Mesenchymal stem cell (in vitro differentiated cells and primary cell): Measurements from ENCODE around the gene GRIK2.

Source experiments
- DNase-seq: peaks from one replicate; pipeline ENCODE4 v3.0.0-alpha.2; 2013
- H2AFZ ChIP-seq: one replicate; pipeline ENCODE4 v1.6.1; 2013; ENCODE audit warnings: low read depth, mild to moderate bottlenecking, control low read depth, inconsistent platforms, low read length, moderate library complexity
- H2AK5ac ChIP-seq: 2 replicates; pipeline ENCODE4 v1.6.1; 2013; ENCODE audit warnings: low read length, moderate library complexity, mild to moderate bottlenecking, inconsistent platforms; ENCODE audit not compliant: severe bottlenecking
- H2BK120ac ChIP-seq: one replicate; pipeline ENCODE4 v1.6.1; 2013; ENCODE audit warnings: low read depth, mild to moderate bottlenecking, inconsistent platforms, low read length, moderate library complexity
- H2BK12ac ChIP-seq, 2 experiments: one replicate each; pipeline ENCODE4 v1.6.1; 2013; ENCODE audit warnings: inconsistent platforms in 2 of 2, low read length in 2 of 2, mild to moderate bottlenecking in 2 of 2, moderate library complexity in 2 of 2, control low read depth in 1 of 2
- H2BK15ac ChIP-seq: one replicate; pipeline ENCODE4 v1.6.1; 2013; ENCODE audit warnings: mild to moderate bottlenecking, low read depth, inconsistent platforms; ENCODE audit not compliant: poor library complexity, severe bottlenecking
- H2BK5ac ChIP-seq: 2 replicates; pipeline ENCODE4 v1.6.1; 2013; ENCODE audit warnings: low read depth, mild to moderate bottlenecking, low read length, control low read depth, inconsistent platforms; ENCODE audit not compliant: poor library complexity, severe bottlenecking
- H3K14ac ChIP-seq, 2 experiments: one replicate each; pipeline ENCODE4 v1.6.1; 2013; ENCODE audit warnings: inconsistent platforms in 2 of 2, low read length in 2 of 2, control low read depth in 1 of 2, mild to moderate bottlenecking in 1 of 2, moderate library complexity in 1 of 2
- H3K18ac ChIP-seq, 2 experiments: one replicate each; pipeline ENCODE4 v1.6.1; 2013; ENCODE audit warnings: inconsistent platforms in 2 of 2, low read length in 2 of 2, control low read depth in 1 of 2, low read depth in 1 of 2, mild to moderate bottlenecking in 1 of 2
- H3K23ac ChIP-seq, 2 experiments: one replicate each; pipeline ENCODE4 v1.6.1; 2013; ENCODE audit warnings: inconsistent platforms in 2 of 2, low read length in 2 of 2, mild to moderate bottlenecking in 2 of 2, moderate library complexity in 2 of 2, control low read depth in 1 of 2
- H3K27ac ChIP-seq: 2 replicates; pipeline ENCODE4 v1.5.1; 2013; ENCODE audit warnings: mild to moderate bottlenecking, moderate library complexity, low read length, control low read depth, inconsistent platforms; ENCODE audit not compliant: poor library complexity, severe bottlenecking
- H3K27me3 ChIP-seq, 2 experiments: 2 replicates each; pipeline versions ENCODE4 v1.6.1 to v1.7.0; 2013; ENCODE audit warnings: low read length in 2 of 2, mild to moderate bottlenecking in 2 of 2, moderate library complexity in 2 of 2, control low read depth in 1 of 2, inconsistent platforms in 1 of 2; ENCODE audit not compliant: control insufficient read depth in 1 of 2, insufficient read depth in 1 of 2
- H3K36me3 ChIP-seq, 2 experiments: 2 replicates each; pipeline versions ENCODE4 v1.6.1 to v1.7.0; 2013; ENCODE audit warnings: low read length in 2 of 2, control low read depth in 1 of 2, inconsistent platforms in 1 of 2, low read depth in 1 of 2, mild to moderate bottlenecking in 1 of 2; ENCODE audit not compliant: insufficient read depth in 2 of 2, control insufficient read depth in 1 of 2
- H3K4ac ChIP-seq, 2 experiments: one replicate each; pipeline ENCODE4 v1.6.1; 2013; ENCODE audit warnings: inconsistent platforms in 2 of 2, low read length in 2 of 2, mild to moderate bottlenecking in 2 of 2, moderate library complexity in 2 of 2, control low read depth in 1 of 2, low read depth in 1 of 2
- H3K4me1 ChIP-seq: 2 replicates; pipeline ENCODE4 v1.6.1; 2013; ENCODE audit warnings: low read depth, low read length, control low read depth; ENCODE audit not compliant: control insufficient read depth, insufficient read depth
- H3K4me2 ChIP-seq: 2 replicates; pipeline ENCODE4 v1.6.1; 2013; ENCODE audit warnings: low read length, mild to moderate bottlenecking, inconsistent platforms; ENCODE audit not compliant: poor library complexity, severe bottlenecking
- H3K4me3 ChIP-seq, 2 experiments: 2 replicates each; pipeline versions ENCODE4 v1.5.1 to v1.7.0; 2013; ENCODE audit warnings: low read length in 2 of 2, mild to moderate bottlenecking in 2 of 2, control low read depth in 1 of 2, low read depth in 1 of 2; ENCODE audit not compliant: insufficient read depth in 1 of 2
- H3K79me1 ChIP-seq: replicated peaks from 2 replicates; pipeline ENCODE4 v1.6.1; 2013; ENCODE audit warnings: mild to moderate bottlenecking, control low read depth, low read length, inconsistent platforms; ENCODE audit not compliant: poor library complexity, severe bottlenecking
- H3K9ac ChIP-seq: 2 replicates; pipeline ENCODE4 v1.7.0; 2013; ENCODE audit warnings: mild to moderate bottlenecking, low read length, moderate library complexity
- H3K9me3 ChIP-seq: 2 replicates; pipeline ENCODE4 v1.7.0; 2013; ENCODE audit warnings: mild to moderate bottlenecking, low read length; ENCODE audit not compliant: control insufficient read depth
- H4K8ac ChIP-seq: one replicate; pipeline ENCODE4 v1.6.1; 2013; ENCODE audit warnings: inconsistent platforms, mild to moderate bottlenecking, low read length, moderate library complexity
- H4K91ac ChIP-seq: one replicate; pipeline ENCODE4 v1.6.1; 2013; ENCODE audit warnings: mild to moderate bottlenecking, low read length, inconsistent platforms
- WGBS: methylation state at CpG from one replicate; pipeline ENCODE4 v1.1.7; 2013; ENCODE audit warnings: mixed read lengths; 5-methylcytosine and 5-hydroxymethylcytosine counted together

Gene GRIK2

DNA sequence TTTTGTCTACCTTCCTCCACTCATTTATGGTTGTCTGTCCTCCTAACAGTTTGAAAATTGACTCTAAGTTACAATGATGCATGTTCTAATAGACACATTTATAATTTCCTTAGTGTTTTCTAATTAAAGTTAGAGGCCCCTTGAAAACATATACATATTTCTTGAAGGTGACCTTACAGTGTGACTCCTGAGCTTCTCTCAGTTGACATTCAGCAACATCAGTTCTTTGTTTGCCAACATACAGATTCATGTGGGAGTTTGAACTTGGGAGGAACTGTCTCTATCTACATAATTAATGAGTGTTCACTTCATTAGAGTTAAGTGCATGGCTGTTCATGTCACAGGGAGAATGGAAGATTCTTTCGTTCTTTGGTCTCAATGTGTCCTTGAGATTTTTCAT lies 658.2 kb downstream of the GRIK2 start:
- no peak for DNase-seq
- Histone ChIP-seq H3K4ac (no peak overlapping the region), H2AK5ac (no peak overlapping the region), H3K27ac (no peak overlapping the region), H4K8ac (no peak overlapping the region), H3K23ac (no peak overlapping the region), H3K18ac (no peak overlapping the region), H3K79me1 (no peaks in the 10 kb centered on the region), H3K9ac (no peak overlapping the region), H3K4me1 (no peaks in the 10 kb centered on the region), H3K14ac (no peak overlapping the region), H4K91ac (no peak overlapping the region), H3K9me3 (peaks cover 2% of the 10 kb centered on the region), H2BK12ac (no peak overlapping the region), H2AFZ (no peak overlapping the region), H2BK120ac (no peak overlapping the region), H3K4me2 (no peak overlapping the region), H3K27me3 (no peaks in the 10 kb centered on the region), H3K36me3 (no peaks in the 10 kb centered on the region), H3K4me3 (no peak overlapping the region), H2BK5ac (no peak overlapping the region), H2BK15ac (no peak overlapping the region)
- no CpG with 5 or more reads among the region's 1 CpG for WGBS

DNA sequence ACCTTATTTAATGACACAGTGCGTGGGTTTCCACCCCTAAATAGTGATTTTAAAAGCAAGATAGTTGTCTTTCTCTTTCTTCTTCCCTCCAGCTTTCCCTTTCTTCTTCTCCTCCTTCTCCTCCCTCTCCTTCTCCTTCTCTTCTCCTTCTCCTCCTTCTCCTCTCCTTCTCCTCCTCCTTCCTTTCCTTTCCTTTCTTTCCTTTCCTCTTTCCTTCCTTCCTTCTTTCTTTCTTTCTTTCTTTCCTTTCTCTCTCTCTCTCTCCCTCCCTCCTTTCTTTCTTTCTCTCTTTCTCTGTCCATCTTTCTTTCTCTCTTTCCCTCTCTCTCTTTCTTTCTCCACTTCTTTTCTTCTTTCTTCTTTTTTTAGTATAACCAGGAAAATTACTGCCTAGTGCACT lies 670.6 kb downstream of the GRIK2 start:
- WGBS: 50% methylated on average over 1 of the region's 1 CpG
- no peak overlapping the region for H3K9ac ChIP-seq
- no peak overlapping the region for H3K4me2 ChIP-seq
- H2BK15ac ChIP-seq: no peak overlapping the region
- no peak overlapping the region for H2BK12ac ChIP-seq
- H3K27ac ChIP-seq: no peak overlapping the region
- DNase-seq: no peak
- no peak overlapping the region for H4K91ac ChIP-seq
- no peak overlapping the region for H3K4ac ChIP-seq
- no peak overlapping the region for H4K8ac ChIP-seq
- no peaks in the 10 kb centered on the region for H3K79me1 ChIP-seq
- no peak overlapping the region for H2AFZ ChIP-seq
- H3K9me3 ChIP-seq: no peaks in the 10 kb centered on the region
- H3K23ac ChIP-seq: no peak overlapping the region
- no peak overlapping the region for H2BK120ac ChIP-seq
- H3K27me3 ChIP-seq: no peaks in the 10 kb centered on the region
- H3K4me3 ChIP-seq: no peak overlapping the region
- no peaks in the 10 kb centered on the region for H3K36me3 ChIP-seq
- H3K18ac ChIP-seq: no peak overlapping the region
- no peak overlapping the region for H3K14ac ChIP-seq
- H3K4me1 ChIP-seq: no peaks in the 10 kb centered on the region
- H2AK5ac ChIP-seq: no peak overlapping the region
- no peak overlapping the region for H2BK5ac ChIP-seq

DNA sequence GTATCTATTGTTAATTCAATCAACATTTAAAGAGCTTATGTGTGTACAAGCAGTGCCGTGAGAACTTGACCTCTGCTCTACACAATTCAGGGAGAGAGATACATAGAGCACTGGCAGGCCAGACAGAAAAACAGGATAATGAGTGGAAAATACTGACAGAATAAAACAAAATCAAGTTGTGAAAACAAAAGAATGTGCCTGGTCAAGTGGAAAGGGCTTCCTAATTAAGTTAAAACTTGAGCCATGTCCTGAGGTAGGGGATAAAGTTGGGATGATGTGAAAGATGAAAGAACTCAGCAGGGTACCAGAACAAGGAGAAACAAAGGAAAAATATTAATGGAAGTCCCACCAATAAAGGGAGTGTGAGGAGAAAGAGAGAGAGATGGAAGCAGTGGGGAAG lies 672.8 kb downstream of the GRIK2 start:
- Histone ChIP-seq H4K91ac (no peak overlapping the region), H2BK120ac (no peak overlapping the region), H3K27me3 (no peaks in the 10 kb centered on the region), H3K79me1 (no peaks in the 10 kb centered on the region), H3K4me2 (no peak overlapping the region), H2AFZ (no peak overlapping the region), H3K14ac (no peak overlapping the region), H3K9me3 (no peaks in the 10 kb centered on the region), H3K18ac (no peak overlapping the region), H3K4me1 (no peaks in the 10 kb centered on the region), H3K27ac (no peak overlapping the region), H3K23ac (no peak overlapping the region), H2BK12ac (no peak overlapping the region), H4K8ac (no peak overlapping the region), H3K36me3 (no peaks in the 10 kb centered on the region), H2AK5ac (no peak overlapping the region), H3K9ac (no peak overlapping the region), H2BK5ac (no peak overlapping the region), H3K4me3 (no peak overlapping the region), H2BK15ac (no peak overlapping the region), H3K4ac (no peak overlapping the region)
- DNase-seq: no peak
- 73% methylated on average over 1 of the region's 1 CpG for WGBS

DNA sequence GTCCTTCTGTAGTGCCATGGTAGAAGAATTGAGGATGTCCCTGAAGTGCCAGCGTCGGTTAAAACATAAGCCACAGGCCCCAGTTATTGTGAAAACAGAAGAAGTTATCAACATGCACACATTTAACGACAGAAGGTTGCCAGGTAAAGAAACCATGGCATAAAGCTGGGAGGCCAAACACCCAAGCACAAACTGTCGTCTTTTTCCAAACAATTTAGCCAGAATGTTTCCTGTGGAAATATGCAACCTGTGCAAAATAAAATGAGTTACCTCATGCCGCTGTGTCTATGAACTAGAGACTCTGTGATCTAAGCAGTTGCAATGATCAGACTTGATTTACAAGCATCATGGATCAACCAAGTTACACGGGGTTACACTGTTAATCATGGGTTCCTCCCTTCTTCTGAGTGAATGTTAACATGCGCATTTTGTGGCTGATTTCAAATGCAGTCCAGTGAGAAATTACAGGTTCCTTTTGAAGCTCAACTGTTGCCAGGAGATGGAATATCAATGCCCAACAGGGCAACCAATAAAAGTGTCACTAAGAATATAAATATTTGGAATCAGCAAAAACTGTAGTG lies 674.9 kb downstream of the GRIK2 start:
- Histone ChIP-seq H3K18ac (no peak overlapping the region), H3K79me1 (no peaks in the 10 kb centered on the region), H3K4me3 (no peak overlapping the region), H3K4ac (no peak overlapping the region), H3K4me1 (no peaks in the 10 kb centered on the region), H3K9ac (no peak overlapping the region), H2BK5ac (no peak overlapping the region), H3K23ac (no peak overlapping the region), H3K27ac (no peak overlapping the region), H3K36me3 (no peaks in the 10 kb centered on the region), H4K91ac (no peak overlapping the region), H2BK12ac (no peak overlapping the region), H3K4me2 (no peak overlapping the region), H2BK120ac (no peak overlapping the region), H4K8ac (no peak overlapping the region), H3K27me3 (no peaks in the 10 kb centered on the region), H3K14ac (no peak overlapping the region), H3K9me3 (peaks cover 4% of the 10 kb centered on the region), H2BK15ac (no peak overlapping the region), H2AFZ (no peak overlapping the region), H2AK5ac (no peak overlapping the region)
- 84% methylated on average over 7 of the region's 7 CpGs for WGBS
- DNase-seq: no peak
